Left renal pelvis (tissue), 4 donors: Measurements from ENCODE around the gene SPOPL. TPM values are rescaled to one million over a fixed set of nuclear protein-coding genes. Genes with fewer than 3 reads are reported as not detected.
"Not testable (repeated sequence)": the region's sequence is repeated elsewhere in the genome, so short reads cannot be mapped to it uniquely, and the experiment has no call there.

ENCODE experiments used
- DNase-seq, 4 donors: peaks; one replicate each; pipeline ENCODE4 v3.0.0-alpha.2; 2013; ENCODE audit warnings: low read depth in 4 of 4, low spot score in 3 of 4
- polyA plus RNA-seq, 4 donors: library from polyadenylated mRNA; unstranded; fragments of 120-200 nt; gene quantifications; one replicate each; pipeline ENCODE4 v1.2.1, GENCODE V29; 2013; ENCODE audit not compliant: insufficient read length in 4 of 4

SPOPL gene
- polyA plus RNA-seq, 4 donors, result 17.1 to 29.7 (median 27.0) TPM

DNA sequence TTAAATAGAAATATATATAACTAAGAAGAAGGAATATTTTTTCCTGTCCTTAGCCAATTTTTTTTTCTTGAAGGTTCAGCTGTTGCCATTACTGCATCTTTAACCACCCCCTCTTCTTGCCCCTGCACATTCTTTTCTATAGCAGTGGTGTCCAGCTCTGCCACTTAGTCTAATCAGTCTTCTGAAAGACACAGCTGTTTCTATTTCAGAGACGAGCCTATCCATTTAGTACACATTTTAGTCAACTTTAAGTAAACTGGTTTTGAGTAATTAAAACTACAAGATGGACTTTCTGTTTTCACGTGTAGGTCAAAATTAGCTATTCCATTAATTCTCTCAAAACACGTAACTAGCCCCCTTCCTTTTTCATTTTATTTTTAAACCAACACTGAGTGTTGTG is 21.0 kb downstream of the SPOPL start:
- DNase-seq, result no peak

DNA sequence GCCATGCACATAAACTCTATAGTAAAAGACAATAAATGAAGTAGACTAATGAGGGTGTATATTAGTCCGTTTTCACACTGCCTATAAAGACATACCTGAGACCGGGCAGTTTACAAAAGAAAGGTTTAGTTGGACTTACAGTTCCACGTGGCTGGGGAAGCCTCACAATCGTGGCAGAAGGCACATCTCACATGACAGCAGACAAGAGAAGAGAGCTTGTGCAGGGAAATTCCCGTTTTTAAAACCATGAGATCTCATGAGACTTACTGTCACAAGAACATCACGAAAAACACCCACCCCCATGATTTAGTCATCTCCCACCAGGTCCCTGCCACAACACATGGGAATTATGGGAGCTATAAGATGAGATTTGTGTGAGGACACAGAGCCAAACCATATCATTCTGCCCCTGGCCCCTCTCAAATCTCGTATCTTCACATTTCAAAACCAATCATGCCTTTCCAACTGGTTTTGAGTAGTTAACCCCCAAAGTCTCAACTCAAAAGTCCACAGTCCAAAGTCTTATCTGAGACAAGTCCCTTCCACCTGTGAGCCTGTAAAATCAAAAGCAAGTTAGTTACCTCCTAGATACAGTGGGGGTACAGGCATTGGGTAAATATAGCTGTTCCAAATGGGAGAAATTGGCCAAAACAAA is 21.6 kb downstream of the SPOPL start:
- DNase-seq, result not testable (repeated sequence)

DNA sequence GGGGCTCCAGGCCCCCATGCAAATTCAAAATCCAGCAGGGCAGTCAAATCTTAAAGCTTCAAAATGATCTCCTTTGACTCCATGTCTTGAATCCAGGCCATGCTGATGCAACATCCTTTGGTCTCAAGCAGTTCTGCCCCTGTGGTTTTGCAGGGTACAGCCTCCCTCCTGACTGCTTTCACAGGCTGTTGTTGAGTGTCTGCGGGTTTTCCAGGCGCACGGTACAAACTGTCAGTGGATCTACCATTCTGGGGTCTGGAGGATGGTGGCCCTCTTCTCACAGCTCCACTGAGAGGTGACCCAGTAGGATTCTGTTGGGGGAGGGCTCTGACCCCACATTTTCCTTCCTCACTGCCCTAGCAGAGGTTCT is 22.1 kb downstream of the SPOPL start:
- not testable (repeated sequence) for DNase-seq

DNA sequence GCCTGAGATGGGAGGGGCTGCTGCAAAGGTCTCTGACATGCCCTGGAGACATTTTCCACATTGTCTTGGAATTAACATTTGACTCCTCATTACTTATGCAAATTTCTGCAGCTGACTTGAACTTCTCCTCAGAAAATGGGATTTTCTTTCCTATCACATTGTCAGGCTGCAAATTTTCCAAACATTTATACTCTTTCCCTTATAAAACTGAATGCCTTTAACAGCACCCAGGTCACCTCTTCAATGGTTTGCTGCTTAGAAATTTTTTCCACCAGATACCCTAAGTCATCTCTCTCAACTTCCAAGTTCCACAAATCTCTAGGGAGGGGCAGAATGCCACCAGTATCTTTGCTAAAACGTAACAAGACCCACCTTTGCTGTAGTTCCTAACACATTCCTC is 22.8 kb downstream of the SPOPL start:
- not testable (repeated sequence) for DNase-seq

DNA sequence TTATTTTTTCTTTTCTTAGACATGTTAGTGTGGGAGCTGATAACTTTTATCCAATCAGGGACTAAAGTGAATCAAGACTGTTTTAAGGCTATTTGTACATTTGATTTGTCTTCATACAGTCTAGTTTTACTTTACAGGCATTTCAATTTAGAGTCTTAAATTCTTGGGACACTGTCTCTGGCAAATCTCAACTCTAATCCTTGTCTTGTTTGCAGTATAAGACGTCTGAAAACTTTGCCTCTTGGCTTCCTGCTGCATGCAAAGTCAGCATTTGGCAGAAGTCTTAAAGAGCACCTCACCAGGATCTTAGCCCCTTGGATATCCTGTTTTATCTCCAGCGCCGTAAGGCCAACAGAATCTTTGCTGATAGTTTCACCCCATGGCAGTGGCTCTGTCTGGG is 30.3 kb downstream of the SPOPL start:
- DNase-seq, result no peak

DNA sequence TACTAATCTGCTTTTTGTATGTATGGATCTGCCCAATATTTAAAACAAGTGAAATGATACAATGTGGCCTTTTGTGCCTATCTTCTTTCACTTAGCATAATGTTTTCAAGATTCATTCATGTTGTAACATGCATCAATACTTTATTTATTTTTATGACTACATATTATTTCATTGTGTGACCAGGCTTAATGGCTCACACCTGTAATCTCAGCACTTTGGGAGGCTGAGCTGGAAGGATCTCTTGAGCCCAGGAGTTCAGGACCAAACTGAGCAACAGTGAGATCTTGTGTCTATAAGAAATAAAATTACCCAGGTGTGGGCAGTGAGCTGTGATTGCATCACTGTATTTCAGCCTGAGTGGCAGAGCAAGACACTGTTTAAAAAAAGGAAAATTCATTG is 33.2 kb downstream of the SPOPL start:
- DNase-seq, result no peak

DNA sequence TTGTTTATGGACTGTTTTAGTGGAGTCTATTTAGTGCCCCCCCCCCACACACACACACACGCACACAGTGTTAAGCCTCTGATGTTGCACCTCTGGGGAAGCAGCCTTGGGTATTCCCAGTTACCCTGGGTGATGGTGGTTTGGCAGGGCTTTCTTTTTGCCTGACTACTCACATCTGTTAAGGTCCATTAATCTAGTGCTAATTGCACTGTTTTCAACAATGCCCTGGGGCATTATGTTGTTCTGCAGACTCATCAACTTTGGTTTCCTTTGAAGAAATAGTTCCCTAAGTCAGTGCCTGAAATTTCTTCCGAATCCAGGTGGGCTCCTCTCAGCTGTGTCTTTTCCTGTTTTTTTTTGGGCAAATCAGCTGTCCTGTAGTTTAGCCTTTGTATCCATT is 34.7 kb downstream of the SPOPL start:
- DNase-seq, result no peak

DNA sequence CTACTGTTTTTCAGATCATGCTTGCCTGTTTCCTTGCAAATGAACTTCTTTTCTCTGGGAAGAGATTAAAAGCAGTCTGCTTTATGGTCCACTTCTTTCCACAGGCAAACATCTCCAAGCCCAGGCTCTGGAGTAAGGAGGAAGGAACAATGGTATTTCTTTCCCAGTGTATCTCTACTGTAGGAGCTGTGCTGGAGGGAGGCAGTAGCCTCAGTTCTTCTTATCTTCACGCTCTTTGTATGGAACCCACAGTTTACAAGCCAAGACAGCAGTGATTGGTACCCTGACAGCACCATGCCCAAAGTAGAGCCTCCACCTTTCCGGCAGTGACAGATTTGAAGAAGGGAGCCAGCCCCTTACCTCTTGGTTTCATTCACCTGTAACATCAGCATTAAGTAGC is 35.2 kb downstream of the SPOPL start:
- no peak for DNase-seq

DNA sequence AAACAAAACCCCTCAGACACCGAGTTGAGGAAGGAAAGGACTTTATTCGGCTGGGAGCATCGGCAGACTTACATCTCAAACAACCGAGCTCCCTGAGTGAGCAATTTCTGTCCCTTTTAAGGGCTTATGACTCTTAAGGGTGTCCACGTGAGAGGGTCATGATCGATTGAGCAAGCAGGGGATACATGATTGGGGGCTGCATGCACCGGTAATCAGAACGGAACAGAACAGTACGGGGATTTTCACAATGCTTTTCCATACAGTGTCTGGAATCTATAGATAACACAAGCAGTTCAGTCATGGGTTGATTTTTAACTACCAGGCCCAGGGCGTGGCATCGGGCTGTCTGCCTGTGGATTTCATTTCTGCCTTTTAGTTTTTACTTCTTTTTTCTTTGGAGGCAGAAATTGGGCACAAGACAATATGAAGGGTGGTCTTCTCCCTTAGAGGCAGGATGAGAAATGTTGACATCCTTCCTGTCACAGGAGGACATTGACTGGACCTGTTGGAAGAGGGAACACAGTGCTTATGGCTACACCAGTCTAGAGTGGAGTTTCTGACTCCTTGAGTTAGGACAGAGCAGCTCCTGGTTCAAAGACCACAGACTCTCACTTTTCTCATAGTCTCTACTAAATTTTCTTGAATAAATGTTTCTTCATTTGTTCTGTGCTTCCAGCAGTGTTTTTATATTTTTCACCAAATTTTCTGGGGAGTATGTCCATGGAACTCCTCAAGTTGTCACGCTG is 35.8 kb downstream of the SPOPL start:
- DNase-seq, result no peak

DNA sequence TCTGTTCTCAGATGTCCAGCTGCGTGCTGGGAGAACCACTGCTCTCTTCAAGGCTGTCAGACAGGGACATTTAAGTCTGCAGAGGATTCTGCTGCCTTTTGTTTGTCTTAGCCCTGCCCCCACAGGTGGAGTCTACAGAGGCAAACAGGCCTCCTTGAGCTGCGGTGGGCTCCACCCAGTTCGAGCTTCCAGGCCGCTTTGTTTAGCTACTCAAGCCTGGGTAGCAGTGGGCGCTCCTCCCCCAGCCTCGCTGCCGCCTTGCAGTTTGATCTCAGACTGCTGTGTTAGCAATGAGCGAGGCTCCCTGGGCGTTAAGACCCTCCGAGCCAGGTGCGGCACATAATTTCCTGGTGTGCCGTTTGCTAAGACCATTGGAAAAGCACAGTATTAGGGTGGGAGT is 42.6 kb downstream of the SPOPL start:
- DNase-seq, result not testable (repeated sequence)

DNA sequence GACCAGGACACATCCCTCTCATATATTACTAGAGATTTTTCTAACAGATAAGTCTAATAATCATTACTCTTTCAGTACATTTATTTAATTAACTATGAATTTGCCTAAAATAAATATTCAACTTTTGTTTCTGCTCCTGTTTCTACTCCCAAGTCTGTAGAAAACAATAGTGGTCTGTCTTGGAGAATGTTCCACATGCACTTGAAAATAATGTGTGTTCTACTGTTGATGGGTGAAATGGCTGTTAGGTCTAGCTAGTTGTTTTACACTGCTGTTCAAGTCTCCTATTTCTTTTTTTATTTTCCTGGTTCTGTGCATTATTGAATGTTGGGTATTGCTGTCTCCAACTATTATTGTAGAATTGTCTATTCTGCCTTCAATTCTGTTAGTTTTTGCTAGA is 47.2 kb downstream of the SPOPL start:
- no peak for DNase-seq

DNA sequence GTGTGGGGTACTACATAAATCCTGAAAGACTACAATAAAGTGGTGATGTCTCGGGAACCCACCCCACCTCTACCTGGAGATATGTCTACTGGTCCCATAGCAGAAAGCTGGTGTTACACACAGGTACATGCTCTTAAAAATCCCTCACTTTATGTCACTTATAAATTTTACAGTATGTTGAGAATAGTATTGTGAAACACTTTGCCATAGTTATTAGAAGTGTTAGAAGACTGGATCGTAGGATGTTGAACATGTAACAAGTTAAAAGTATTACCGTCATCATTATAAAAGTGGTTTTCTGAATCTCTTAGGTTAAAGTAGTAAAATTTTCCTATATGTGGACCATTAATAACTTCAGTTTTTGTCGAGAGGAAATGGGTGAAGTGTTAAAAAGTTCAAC is 48.6 kb downstream of the SPOPL start:
- no peak for DNase-seq

DNA sequence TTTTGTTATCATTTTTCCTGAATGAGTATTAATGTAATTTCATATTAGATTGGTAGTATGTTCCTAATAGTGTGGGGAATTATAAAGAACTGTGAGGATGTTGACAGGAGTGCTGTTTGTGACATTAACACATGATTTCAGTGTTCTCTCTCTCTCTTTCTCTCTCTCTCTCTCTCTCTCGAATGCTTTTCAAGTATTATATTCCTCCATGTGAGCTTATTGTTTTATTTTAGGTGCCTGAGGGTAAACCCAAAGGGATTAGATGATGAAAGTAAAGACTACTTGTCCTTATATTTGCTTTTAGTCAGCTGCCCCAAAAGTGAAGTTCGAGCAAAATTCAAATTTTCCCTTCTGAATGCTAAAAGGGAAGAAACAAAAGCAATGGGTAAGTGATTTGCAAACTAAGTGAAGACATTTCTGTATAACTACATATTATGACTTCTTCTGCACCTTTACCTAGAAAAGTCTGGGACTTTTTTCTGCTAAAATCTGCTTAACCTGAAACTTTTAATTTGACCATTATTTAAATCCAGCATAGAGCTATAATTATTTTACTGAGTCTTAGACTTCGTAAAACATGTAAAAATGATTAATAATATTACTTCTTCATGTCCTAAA is 49.2 kb downstream of the SPOPL start:
- DNase-seq, result no peak

DNA sequence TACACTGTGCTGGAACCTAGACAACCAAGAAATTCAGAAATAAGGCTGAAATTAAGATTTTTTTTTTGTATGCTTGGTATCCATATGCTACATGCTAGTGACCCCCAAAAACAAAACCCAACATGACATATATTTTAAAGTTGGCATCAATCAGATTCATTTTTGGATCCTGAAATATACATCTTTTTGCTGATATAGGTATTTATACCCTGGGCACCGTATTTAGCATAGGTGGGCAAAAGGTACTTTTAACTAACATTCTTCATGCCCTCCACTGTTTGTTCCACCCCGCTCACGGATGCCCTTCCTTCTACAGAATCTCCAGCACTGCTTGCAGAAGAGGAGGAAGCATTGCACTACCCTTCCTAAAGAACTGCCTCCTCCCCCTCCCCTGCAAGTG is 52.6 kb downstream of the SPOPL start:
- no peak for DNase-seq

DNA sequence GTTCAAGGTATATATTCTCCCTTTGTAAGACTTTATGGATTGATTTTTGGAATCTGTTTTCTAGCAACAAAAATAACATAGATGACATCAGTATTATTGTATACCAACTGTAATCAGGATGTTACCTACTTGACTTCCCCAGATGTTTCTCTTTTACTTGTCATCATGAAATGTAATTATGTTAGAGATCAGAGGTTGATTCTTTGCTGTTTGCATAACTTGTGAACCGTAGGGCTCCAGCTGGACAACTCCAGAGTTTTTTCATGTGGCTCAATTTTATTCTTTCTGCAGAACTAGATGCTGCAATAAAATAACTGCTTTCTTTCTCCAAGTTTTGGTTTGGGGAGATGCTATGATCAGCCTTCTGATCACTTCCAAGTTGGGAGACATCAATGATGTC is 58.1 kb downstream of the SPOPL start:
- DNase-seq, result no peak

DNA sequence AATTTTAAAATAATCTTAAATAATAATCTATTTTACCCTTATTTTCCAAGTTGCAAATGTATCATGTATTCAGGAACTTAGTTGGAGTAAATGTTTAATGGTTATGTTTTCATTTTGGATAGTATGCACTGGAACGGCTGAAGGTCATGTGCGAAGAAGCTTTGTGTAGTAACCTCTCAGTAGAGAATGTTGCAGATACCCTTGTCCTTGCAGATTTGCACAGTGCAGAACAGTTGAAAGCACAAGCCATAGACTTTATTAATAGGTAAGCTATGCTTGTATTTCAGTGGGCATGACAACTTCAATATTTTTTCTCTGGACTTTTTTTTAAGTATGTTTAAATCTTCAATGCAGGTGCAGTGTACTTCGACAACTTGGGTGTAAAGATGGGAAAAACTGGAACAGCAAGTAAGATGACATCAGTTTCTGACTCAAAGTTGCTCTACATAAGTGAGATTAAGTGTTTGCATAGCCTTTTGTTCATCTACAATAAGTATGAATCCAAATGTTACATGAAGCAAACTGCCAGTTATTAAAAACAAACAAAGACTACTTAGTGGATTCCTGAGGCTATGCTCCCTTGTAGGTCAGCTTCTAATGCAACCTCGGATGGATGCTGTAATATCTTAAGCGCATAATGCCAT is 63.1 kb downstream of the SPOPL start:
- no peak for DNase-seq

DNA sequence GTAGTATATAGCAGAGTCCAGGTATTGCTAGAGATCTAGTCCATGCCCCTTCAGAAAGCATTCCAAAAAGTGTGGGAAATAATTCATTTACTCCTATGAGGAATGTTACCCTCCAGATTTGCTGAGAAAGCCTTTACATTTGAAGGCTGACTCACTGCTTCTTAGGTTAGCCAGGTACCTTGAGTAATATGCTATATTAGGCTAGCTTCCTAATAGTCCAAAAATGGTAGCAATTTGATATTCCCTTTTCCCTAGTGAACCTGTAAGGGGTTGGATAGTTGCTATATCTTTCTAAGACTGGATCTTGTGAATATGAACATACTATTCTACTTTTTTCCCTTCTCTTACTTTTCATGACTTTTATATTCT is 63.6 kb downstream of the SPOPL start:
- DNase-seq, result no peak

DNA sequence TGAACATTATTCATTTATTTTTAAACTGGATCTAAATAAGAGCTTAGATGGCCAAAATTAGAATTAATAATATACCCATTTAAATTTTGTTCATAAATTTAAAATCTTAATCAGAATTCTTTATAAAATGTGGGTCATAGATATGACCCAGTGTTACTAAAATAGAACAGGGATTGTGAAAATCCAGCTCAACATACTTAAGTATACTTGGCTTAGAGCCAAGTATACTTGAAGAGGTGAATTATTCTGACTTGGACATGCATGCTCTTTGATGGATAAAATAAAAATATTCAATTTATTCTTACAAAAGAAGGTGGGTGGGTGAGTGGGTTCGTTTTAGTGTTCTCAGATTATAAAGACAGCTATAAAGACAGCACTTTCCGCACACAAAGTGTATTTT is 70.7 kb downstream of the SPOPL start:
- DNase-seq, result no peak

DNA sequence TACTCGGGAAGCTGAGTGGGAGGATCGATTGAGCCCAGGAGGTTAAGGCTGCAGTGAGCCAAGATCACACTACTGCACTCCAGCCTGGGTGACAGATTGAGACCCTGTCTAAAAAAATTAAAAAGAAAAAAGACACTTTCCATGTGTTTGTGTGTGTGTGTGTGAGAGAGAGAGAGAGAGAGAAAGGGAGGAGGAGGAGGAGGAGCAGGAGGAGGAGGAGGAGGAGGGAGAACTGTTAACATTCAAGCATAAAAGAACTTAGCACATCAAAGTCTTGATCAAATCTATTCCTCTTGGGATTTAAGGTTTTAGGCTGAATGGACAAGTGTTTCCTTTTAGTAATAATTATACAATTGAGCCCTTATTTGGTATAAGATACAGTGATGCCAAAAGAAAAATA is 75.5 kb downstream of the SPOPL start:
- DNase-seq, result no peak

DNA sequence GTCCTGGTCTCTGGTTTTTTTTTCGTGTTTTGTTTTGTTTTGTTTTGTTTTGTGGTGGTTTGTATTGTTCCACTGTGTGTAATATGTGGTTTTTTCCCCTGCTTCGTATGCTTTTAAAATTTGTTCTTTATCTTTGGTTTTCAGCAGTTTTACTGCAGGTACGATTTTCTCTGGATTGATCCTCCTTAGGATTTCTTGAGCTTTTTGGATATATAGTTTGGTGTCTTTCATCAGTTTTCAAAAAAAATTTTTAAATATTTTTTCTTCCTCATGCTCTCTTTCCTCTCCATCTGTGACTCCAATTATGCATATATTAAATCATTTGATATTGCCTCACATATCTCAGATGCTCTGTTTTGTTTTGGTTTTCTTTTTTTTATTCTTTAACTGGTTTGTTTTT is 78.0 kb downstream of the SPOPL start:
- no peak for DNase-seq

DNA sequence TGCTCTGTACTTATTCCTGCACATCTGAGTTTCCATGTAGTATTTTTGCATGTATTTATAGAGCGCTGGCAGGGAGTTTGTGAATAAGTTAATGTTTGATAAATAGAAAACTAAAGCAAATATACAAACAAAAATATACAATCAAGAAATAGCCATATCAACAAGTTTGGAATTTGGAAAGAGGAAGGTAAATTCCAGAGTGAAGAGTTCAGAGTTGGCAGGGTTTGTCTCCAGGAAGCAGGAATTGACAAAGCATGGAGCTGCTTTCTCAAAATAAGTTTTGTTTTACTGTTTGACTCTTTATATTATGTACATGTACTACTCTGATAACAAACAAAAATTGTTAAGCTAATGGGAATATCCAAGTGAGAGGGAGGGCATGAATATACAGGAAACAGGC is 80.3 kb downstream of the SPOPL start:
- DNase-seq, result no peak

DNA sequence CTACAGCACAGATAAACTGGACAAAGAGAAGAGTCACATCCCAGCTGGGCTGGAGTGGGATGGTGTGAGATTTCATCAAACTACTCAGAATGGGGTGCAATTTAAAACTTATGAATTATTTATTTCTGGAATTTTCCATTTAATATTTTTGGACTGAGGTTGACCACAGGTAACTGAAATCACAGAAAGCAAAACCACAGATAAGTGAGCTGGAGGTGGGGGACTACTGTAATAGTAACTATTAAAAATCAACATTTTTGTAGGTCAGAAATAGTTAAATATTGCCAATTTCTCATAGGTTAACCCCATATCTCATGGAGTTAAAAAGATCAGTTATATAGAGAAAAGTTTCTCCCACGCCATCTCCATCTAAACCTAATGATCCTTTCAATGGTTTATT is 88.1 kb downstream of the SPOPL start:
- DNase-seq, result no peak
